GM18951 (cell line): ENCODE measurements around the gene ZNF491.
"Not testable (repeated sequence)": the region's sequence is repeated elsewhere in the genome, so short reads cannot be mapped to it uniquely, and the experiment has no call there.

Experiments used
- POLR2A ChIP-seq: IDR thresholded peaks from 4 replicates; pipeline ENCODE4 v1.6.1; 2011; ENCODE audit warnings: mild to moderate bottlenecking; ENCODE audit not compliant: insufficient read length, insufficient read depth; ENCODE audit errors: extremely low read depth
- in situ Hi-C: fragments of 300-500 bp; cut with MboI; formaldehyde crosslinking; loops from one replicate; pipeline ENCODE4 v1.12.0; 2022; ENCODE audit warnings: low sequenced_read_pairs, mixed read lengths, inconsistent platforms; ENCODE audit not compliant: unreplicated experiment

ZNF491 gene

DNA sequence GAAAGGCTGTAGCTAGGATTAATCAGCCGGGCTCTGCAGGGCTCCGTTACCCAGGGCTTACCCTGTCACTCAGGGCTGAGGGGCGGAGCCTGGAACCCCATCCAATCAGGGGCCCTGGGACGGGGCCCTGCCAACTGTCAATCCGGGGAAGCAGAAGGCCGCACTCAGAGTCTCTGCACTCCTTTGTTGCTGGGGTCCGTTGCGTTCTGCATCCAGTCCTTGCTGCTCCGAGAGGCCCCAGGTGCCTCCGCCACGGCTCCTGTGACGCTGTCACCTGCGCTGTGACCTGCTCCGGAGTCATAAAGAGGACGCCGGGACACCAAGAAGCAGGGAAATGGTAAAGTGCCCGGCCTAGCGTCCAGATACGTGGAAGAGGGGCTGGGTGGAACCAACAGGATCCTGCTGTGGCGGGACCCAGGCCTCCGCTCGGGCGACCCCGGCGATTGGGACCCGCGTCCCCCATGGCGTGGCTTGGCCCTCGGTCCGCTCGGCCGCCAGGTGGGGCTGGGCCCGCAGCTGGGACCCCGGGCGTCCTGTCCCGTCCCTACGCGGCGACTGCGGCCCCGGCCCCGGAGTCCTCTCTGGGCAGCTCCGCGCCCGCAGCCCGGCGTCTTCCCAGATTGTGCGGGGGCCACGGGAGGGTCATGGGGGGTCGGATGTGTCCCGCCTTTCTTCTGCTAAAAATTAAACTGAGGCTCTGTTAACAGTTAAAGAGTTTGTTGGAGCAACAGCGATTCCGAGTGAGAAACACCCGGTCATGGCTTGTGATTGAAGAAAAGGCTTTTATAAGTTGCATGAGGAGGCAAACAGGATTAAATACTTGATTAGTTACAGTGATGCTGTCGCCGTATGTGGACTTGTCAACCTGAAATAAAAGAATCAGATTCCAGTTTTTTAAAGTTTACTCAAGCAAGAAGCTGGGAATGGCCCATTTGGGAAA, at the start of gene ZNF491:
Gene ZNF491, plus strand, starts transcription at position 133 of the 940 bp plus-strand sequence. CDS start 7,431 bp downstream, outside the sequence.
- peak; percentile 60 for TF ChIP-seq POLR2A
- in situ Hi-C loops, result loop anchor here (10.0 kb wide), 1 partner anchor 346 kb away; the partner anchor contains the start of gene ZNF20

DNA sequence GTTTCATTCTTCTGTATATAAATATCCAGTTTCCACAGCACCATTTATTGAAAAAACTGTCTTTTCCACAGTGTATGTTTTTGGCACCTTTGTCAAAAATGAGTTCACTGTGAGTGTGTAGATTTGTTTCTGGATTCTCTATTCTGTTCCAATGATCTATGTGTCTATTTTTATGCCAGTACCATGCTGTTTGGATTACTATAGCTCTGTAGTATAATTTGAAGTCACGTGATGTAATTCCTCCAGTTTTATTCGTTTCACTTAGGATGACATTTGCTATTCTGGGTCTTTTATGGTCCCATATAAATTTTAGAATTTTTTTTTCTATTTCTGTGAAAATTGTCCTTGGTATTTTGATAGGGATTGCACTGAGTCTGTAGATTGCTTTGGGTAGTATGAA, 48.6 kb upstream of the ZNF491 start:
- in situ Hi-C loops, result no loop called here
- no peak for TF ChIP-seq POLR2A

DNA sequence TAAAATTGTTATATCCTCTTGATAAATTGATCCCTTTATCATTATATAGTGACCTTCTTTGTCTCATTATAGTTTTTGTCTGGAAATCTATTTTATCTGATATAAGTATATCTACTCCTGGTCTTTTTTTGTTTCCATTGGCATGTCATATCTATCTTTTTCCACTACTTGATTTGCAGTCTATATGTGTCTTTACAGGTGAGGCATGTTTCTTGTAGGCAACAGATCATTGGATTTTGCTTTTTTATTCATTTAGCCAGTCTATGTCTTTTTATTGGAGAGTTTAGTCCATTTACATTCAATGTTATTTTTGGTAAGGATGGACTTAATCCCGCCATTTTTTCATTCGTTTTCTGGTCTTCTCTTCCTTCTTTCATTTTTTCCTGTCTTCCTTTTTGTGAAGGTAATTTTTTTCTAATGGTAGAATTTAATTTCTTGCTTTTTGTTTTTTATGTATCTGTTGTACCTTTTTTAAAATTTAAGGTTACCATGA, 46.0 kb upstream of the ZNF491 start:
- in situ Hi-C loops, result no loop called here
- TF ChIP-seq POLR2A, result no peak

DNA sequence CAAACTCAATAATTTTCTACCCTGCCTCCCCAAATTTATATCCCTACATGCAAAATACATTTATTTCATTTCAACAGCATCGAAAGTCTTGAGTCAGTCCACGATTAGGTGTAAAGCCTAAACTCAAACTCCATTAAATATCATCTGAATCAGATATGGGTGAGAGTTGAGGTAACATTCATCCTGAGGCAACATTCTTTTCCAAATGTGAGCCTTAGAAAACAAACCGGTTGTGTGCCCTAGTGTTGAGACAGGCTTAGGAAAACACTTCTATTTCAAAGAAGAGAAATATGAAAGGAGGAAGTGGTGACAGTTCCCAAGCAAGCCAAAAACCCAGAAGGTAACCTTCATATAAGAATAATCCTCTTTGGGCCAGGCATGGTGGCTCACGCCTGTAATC, 43.7 kb upstream of the ZNF491 start:
- TF ChIP-seq POLR2A, result no peak

DNA sequence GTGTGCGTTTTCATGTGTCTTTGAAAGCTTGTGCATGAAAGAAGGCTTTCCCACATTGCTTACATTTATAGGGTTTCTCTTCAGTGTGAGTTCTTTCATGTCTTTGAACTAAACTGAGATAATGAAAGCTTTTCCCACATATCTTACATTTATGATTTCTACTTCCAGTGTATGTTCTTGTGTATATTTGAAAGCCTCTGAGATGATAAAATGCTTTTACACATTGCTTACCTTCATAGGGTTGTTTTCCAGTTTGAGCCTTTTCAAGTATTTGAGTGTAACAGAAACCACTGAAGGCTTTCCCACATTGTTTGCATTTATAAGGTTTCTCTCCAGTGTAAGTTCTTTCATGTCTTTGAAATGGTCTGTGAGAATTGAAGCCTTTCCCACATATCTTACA, 41.4 kb upstream of the ZNF491 start:
- in situ Hi-C loops, result no loop called here
- TF ChIP-seq POLR2A, result no peak

More for the DNA sequence above, 43.7 kb upstream of the ZNF491 start:
- in situ Hi-C loops, result no loop called here

DNA sequence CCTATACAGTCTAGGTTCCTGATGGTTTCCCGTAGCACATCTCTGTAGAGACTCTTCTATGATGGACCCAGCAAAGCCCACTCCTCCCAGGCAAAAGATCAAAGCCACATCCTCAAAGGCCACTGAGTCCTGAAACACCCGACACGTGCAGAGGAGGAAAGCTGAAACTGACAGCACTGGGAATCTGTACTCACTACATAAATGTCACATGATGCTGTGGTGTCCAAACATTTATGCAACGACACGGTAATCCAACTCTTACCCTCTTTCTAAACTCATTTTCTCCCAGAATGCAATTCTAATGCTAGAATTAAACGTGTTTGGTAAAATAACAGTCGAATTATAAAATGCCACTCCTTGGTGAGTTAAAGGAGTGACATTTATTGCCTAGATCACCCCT, 38.5 kb upstream of the ZNF491 start:
- in situ Hi-C loops, result no loop called here
- TF ChIP-seq POLR2A, result no peak

DNA sequence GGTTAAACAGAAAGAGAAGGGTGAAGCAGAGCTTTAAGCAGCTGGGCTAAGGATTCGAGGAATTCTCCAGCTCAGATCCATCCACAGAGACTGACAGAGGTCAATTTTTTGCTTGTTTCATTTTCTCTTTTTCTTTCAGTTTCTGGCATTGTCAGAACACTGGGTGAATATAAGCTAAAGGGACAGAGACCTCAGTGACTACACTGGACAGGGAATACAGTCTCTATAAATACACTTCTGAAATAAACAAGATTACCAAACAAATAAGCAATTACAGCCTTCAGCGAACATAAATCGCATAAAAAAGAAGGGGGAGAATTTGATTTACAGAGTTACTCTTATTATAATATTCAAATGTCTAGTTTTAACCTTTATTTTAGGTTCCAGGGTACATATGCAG, 35.2 kb upstream of the ZNF491 start:
- TF ChIP-seq POLR2A, result no peak
- in situ Hi-C loops, result no loop called here

DNA sequence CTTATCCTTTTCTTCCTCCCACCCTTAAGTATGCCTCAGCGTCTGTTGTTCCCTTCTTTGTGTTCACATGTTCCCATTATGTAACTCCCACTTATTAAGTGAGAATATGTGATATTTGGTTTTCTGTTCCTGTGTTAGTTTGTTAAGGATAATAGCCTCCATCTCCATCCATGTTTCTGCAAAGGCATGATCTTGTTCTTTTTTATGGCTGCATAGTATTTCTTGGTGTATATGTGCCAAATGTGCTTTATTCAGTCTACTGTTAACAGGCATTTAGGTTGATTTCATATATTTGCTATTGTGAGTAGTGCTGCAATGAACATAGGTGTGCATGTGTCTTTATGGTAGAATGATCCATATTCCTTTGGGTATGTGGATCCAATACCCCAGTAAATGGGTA, 34.7 kb upstream of the ZNF491 start:
- TF ChIP-seq POLR2A, result no peak
- in situ Hi-C loops, result no loop called here

DNA sequence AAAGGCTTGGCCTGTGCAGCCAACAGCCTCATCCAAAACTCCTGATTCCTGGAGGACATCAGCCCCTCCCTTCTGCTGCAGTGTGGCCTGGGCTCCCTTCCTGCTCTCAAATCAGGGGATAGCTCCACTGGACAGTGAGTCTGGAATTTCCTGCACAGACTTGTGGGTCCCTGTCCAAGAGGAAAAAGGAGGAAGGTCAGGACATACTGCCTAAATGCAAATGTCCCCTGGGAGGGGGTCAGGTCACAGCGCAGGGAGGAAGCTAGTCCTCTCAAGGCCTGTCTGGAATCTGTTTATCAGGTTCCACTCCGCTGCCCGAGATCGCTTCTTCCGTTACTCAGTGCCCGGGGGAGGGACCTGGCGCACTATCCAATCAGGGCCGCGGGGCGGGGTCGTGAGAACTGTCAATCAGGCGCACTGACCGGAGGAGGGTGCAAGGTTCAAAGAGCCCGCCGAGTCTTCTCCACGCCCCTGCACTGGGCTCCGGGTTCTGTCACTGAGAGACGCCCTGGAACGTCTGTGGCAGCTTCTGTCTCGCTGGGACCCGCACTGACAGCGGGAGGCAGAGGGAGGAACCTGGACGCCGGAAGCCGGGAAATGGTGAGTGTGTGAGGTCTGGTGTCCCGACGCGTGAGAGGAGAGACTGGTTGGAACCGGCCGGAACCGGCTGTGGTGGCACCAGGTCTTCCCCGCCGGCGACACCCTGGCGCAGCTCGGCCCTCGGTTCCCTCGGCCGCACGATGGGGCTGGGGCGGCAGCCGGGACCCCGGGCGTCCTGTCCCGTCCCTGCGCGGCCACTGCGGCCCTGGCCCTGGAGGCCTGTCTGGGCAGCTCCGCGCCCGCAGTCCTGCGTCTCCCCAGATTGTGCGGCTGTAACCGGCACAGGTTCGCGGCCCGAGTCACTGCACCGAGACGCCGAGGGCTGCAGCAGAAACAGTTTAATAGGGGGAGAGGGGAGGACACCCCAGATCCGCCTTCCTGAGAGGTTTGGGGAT, 31.4 kb upstream of the ZNF491 start, which contains the start of gene ZNF441:
Gene ZNF441, plus strand, starts transcription at position 404 of the 995 bp plus-strand sequence. Its CDS starts 194 bp downstream, at position 598.
- in situ Hi-C loops, result no loop called here
- TF ChIP-seq POLR2A, result peak; percentile 81

DNA sequence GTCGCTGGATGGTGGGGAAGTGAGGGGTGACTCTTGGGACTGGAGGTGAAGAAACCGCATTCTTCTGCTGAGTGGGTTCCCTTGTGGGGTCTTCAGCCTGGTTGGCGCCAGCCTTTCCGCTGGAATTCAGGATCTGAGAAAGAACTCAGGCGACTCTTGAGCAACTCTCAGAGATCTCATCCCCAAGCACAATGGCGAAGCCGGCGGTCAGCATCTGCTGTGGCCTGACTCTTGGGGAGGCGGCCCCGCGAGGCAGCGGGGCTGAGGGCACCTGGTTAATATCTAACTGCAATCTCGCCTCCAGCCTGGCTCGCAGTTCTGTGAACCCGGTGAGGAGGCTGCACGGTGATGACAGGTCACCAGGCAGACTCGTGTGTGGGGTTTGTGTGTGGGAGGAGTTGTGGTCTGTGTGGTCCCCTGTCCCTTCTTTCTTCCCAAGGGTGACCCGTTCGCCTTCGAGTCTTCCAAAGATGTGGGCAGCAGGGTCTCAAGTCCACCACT, 30.6 kb upstream of the ZNF491 start:
- in situ Hi-C loops, result no loop called here
- TF ChIP-seq POLR2A, result peak; percentile 52

DNA sequence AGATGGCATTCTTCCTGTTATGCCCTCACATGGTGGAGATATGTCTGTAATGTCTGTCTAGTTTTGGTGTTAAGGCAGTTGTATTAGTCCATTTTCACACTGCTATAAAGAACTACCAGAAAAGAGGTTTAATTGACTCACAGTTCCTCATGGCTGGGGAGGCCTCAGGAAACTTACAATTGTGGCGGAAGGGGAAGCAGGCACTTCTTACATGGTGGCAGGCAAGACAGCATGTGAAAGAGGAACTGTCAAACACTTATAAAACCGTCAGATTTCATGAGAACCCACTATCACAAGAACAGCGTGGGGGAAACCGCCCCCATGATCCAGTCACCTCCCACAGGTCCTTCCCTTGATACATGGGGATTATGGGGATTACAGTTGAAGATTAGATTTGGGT, 28.3 kb upstream of the ZNF491 start:
- TF ChIP-seq POLR2A, result no peak
- in situ Hi-C loops, result no loop called here

DNA sequence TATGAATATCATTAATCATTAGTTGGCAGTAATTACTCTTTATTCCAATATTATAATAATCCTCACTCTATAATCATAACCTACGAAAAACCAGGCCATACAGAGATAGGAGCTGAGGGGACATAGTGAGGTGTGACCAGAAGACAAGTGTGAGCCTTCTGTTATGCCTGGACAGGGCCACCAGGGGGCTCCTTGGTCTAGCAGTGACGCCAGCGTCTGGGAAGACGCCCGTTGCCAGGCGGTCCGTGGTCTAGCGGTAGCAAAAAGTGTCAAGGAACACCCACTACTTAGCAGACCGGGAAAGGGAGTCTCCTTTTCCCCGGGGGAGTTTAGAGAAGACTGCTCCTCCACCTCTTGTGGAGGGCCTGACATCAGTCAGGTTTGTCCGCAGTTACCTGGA, 26.8 kb upstream of the ZNF491 start:
- in situ Hi-C loops, result not testable (repeated sequence)

DNA sequence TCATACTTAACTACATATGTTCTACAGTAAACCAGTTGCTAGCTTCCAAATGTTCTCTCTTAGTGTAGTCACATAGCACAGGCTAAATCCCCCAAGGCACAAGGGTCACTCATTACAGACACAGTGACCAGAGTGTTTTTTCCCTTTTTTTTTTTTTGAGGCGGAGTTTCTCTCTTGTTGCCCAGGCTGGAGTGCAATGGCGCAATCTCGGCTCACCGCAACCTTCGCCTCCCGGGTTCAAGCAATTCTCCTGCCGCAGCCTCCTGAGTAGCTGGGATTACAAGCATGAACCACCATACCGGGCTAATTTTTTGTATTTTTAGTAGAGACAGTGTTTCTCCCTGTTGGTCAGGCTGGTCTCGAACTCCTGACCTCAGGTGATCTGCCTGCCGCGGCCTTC, 21.7 kb upstream of the ZNF491 start:
- in situ Hi-C loops, result not testable (repeated sequence)

DNA sequence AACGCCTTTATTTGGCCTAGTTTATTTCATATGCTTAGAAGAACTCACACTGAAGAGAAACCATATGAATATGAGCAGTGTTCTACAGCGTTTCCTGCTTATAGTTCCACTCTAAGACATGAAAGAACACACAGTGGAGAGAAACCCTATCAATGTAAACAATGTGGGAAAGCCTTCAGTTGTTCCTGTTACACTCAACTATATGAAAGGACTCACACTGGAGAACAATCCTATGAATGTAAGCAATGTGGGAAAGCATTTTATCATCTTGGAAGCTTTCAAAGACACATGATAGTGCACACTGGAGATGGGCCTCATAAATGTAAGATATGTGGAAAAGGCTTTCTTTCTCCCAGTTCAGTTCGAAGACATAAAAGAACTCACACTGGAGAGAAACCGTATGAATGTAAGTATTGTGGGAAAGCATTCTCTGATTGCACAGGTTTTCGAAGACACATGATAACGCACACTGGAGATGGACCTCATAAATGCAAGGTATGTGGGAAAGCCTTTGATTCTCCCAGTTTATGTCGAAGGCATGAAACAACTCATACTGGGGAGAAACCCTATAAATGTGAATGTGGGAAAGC, 17.8 kb upstream of the ZNF491 start:
- no peak for TF ChIP-seq POLR2A

More for the DNA sequence above, 17.8 kb upstream of the ZNF491 start:
- in situ Hi-C loops, result no loop called here
